Stimulated activated memory B cell treated with anti-CD40 and anti-IgM and Interleukin-4, amounts not matched to agents 10 μg/mL and 1 μg/mL and 100 μg/mL, for 72 hours (primary cell): ENCODE results near the gene AJAP1.

Experiments
- ATAC-seq: fragments of 150-1000 bp; cut with Tn5 transposase; 2 replicates; pipeline ENCODE4 v1.10.0; 2021
- H3K27ac Mint-ChIP-seq: one replicate; pipeline ENCODE4 v1.8.0; 2022; ENCODE audit warnings: mild to moderate bottlenecking, mixed read lengths
- H3K27me3 Mint-ChIP-seq: one replicate; pipeline ENCODE4 v1.8.0; 2022; ENCODE audit warnings: mixed read lengths
- H3K36me3 Mint-ChIP-seq: one replicate; pipeline ENCODE4 v1.8.0; 2022; ENCODE audit warnings: mixed read lengths
- H3K4me1 Mint-ChIP-seq: one replicate; pipeline ENCODE4 v1.8.0; 2022; ENCODE audit warnings: mixed read lengths
- H3K4me3 Mint-ChIP-seq: one replicate; pipeline ENCODE4 v1.8.0; 2022; ENCODE audit warnings: mild to moderate bottlenecking, moderate library complexity, mixed read lengths
- H3K9me3 Mint-ChIP-seq: one replicate; pipeline ENCODE4 v1.8.0; 2022; ENCODE audit warnings: mixed read lengths

AJAP1 gene

DNA sequence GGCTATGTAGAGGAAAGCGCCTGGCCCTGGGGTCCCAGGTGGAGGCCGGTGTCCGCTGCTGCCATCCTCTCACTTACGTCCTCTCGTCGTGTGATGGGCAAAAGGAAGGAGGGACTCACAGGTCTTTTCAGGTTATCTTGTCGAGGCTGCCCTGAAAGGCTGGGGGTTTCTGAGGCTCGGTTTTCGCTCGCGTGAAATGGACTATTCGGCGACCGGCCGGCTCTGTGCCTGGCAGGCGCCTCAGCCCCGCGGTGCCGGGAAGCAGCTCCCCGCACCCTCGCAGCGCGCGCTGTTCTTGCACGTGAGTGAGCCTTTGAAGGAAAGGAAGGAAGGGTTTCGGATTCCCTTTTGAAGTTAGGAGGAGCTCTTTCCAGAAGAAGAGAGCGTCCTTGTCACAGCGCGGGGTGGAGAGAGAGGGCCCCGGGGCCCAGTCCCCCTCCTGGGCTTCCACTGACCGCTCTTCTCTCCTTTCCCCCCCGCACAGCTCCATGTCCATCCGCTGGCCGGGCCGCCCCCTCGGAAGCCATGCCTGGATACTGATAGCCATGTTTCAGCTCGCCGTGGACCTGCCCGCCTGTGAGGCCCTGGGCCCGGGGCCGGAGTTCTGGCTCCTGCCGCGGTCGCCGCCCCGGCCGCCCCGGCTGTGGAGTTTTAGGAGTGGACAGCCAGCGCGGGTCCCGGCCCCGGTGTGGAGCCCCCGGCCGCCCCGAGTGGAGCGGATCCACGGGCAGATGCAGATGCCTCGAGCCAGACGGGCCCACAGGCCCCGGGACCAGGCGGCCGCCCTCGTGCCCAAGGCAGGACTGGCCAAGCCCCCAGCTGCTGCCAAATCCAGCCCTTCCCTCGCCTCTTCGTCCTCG is 57.2 kb downstream of the AJAP1 start:
- no peak for ATAC-seq
- no peaks in the 10 kb centered on the region for H3K4me1 Mint-ChIP-seq
- H3K27me3 Mint-ChIP-seq, result peaks cover 33% of the 10 kb centered on the region
- no peak overlapping the region for H3K4me3 Mint-ChIP-seq
- H3K27ac Mint-ChIP-seq, result no peak overlapping the region
- no peaks in the 10 kb centered on the region for H3K36me3 Mint-ChIP-seq
- H3K9me3 Mint-ChIP-seq, result peaks cover 8% of the 10 kb centered on the region

GRCh38 chr1:4713669-4714068 is 59.3 kb downstream of the AJAP1 start:
- H3K4me3 Mint-ChIP-seq, result no peak overlapping the region
- ATAC-seq, result no peak
- peaks cover 20% of the 10 kb centered on the region for H3K27me3 Mint-ChIP-seq
- peaks cover 9% of the 10 kb centered on the region for H3K9me3 Mint-ChIP-seq
- H3K36me3 Mint-ChIP-seq, result no peaks in the 10 kb centered on the region
- H3K4me1 Mint-ChIP-seq, result no peaks in the 10 kb centered on the region
- H3K27ac Mint-ChIP-seq, result no peak overlapping the region

DNA sequence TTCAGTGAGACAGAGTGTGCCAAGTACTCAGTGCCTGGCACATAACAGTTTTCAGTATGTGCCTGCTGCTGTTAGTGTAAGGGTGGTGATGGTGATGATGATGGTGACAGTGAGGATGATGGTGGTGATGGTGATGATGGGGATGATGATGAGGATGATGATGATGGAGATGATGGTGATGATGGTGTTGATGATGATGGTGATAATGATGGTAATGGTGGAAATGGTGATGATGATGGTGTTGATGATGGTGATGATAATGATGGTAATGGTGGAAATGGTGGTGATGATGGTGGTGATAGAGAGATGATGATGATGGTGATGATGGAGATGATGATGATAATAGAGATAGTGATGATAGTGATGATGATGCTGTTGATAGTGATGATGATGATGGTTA is 62.0 kb downstream of the AJAP1 start:
- Mint-ChIP-seq H3K27me3 (peaks cover 4% of the 10 kb centered on the region), H3K9me3 (peaks cover 5% of the 10 kb centered on the region), H3K27ac (no peak overlapping the region), H3K4me1 (no peaks in the 10 kb centered on the region), H3K4me3 (no peak overlapping the region), H3K36me3 (no peaks in the 10 kb centered on the region)
- ATAC-seq, result no peak

- Mint-ChIP-seq H3K36me3 (no peaks in the 10 kb centered on the region), H3K27ac (no peak overlapping the region), H3K4me3 (no peak overlapping the region), H3K27me3 (peaks cover 19% of the 10 kb centered on the region), H3K4me1 (no peaks in the 10 kb centered on the region), H3K9me3 (peaks cover 5% of the 10 kb centered on the region)
- ATAC-seq, result no peak
Measured at GRCh38 chr1:4718071-4718470, 63.7 kb downstream of the AJAP1 start.

- ATAC-seq, result no peak
- Mint-ChIP-seq H3K36me3 (no peaks in the 10 kb centered on the region), H3K27ac (no peak overlapping the region), H3K4me1 (no peaks in the 10 kb centered on the region), H3K27me3 (peaks cover 40% of the 10 kb centered on the region), H3K9me3 (no peaks in the 10 kb centered on the region), H3K4me3 (no peak overlapping the region)
Measured at GRCh38 chr1:4723106-4723505, 68.7 kb downstream of the AJAP1 start.

GRCh38 chr1:4724001-4724400 is 69.6 kb downstream of the AJAP1 start:
- Mint-ChIP-seq H3K36me3 (no peaks in the 10 kb centered on the region), H3K27ac (no peak overlapping the region), H3K4me1 (no peaks in the 10 kb centered on the region), H3K4me3 (no peak overlapping the region), H3K27me3 (peaks cover 40% of the 10 kb centered on the region), H3K9me3 (no peaks in the 10 kb centered on the region)
- no peak for ATAC-seq

DNA sequence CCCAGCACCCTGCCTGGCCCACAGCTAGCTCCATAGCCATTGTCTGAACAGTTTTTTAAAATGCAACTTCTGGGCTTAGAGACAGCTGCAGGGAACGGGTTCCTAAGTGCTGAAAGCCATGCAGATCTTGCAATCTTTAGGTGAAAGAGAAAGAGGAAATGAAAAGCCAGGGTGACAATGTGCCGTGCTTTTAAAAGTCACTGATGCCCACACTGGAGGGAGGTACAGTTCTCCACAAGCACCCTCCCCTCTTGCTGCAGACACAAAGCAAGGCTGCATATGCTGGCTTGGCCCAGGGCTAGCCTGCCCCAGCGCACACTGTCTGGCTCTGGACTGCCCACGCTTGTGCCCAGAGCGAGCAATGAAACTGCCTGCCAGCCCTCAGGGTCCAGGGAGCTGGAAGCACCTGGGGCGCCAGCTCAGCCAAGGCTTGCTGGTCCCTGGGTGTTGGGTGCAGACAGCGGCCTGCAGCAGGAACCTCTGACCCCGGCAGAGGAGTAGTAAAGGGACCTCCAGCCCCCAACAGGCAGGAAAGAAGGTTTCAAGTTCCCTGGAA is 70.4 kb downstream of the AJAP1 start:
- Mint-ChIP-seq H3K4me3 (no peak overlapping the region), H3K27ac (no peak overlapping the region), H3K27me3 (peaks cover 40% of the 10 kb centered on the region), H3K9me3 (no peaks in the 10 kb centered on the region), H3K4me1 (no peaks in the 10 kb centered on the region), H3K36me3 (no peaks in the 10 kb centered on the region)
- peak; percentile 42 for ATAC-seq

- H3K4me3 Mint-ChIP-seq, result no peak overlapping the region
Measured at GRCh38 chr1:4725416-4725815, 71.0 kb downstream of the AJAP1 start.

GRCh38 chr1:4726620-4727341 is 72.4 kb downstream of the AJAP1 start:
- Mint-ChIP-seq H3K9me3 (no peaks in the 10 kb centered on the region), H3K27ac (no peak overlapping the region), H3K4me3 (no peak overlapping the region), H3K36me3 (no peaks in the 10 kb centered on the region), H3K4me1 (no peaks in the 10 kb centered on the region), H3K27me3 (peaks cover 33% of the 10 kb centered on the region)
- ATAC-seq, result no peak

More at GRCh38 chr1:4725416-4725815, 71.0 kb downstream of the AJAP1 start:
- H3K27ac Mint-ChIP-seq, result no peak overlapping the region
- no peaks in the 10 kb centered on the region for H3K9me3 Mint-ChIP-seq
- no peaks in the 10 kb centered on the region for H3K4me1 Mint-ChIP-seq
- peaks cover 40% of the 10 kb centered on the region for H3K27me3 Mint-ChIP-seq
- H3K36me3 Mint-ChIP-seq, result no peaks in the 10 kb centered on the region
- ATAC-seq, result no peak

- Mint-ChIP-seq H3K36me3 (no peaks in the 10 kb centered on the region), H3K27ac (no peak overlapping the region), H3K4me1 (no peaks in the 10 kb centered on the region), H3K4me3 (no peak overlapping the region), H3K27me3 (peaks cover 17% of the 10 kb centered on the region), H3K9me3 (no peaks in the 10 kb centered on the region)
- ATAC-seq, result no peak
Measured at GRCh38 chr1:4728319-4729089, 74.1 kb downstream of the AJAP1 start.

GRCh38 chr1:4729090-4729471 is 74.7 kb downstream of the AJAP1 start:
- ATAC-seq, result no peak
- Mint-ChIP-seq H3K4me3 (no peak overlapping the region), H3K36me3 (no peaks in the 10 kb centered on the region), H3K27ac (no peak overlapping the region), H3K27me3 (peaks cover 13% of the 10 kb centered on the region), H3K9me3 (no peaks in the 10 kb centered on the region), H3K4me1 (no peaks in the 10 kb centered on the region)

DNA sequence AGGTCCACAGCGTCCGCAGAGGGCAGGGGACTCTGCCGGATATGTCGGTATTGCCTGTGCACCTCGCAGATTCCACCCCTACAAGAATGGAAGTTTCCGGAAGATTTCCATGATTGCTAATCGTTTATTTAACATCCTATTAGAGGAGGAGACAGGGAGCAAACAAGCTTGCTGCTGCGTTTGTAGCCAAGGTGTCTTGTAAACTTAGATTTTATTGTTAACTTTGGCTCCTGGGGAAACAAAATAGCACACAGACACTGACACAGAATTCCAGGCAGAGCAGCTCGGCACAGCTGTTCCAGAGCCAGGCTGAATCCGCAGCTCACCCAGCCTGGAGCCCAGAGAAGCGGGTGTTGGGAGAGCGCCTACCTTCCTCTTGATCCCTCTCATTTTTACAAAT is 75.7 kb downstream of the AJAP1 start:
- ATAC-seq, result no peak
- peaks cover 20% of the 10 kb centered on the region for H3K27me3 Mint-ChIP-seq
- no peaks in the 10 kb centered on the region for H3K4me1 Mint-ChIP-seq
- no peak overlapping the region for H3K27ac Mint-ChIP-seq
- H3K36me3 Mint-ChIP-seq, result no peaks in the 10 kb centered on the region
- no peaks in the 10 kb centered on the region for H3K9me3 Mint-ChIP-seq
- no peak overlapping the region for H3K4me3 Mint-ChIP-seq

GRCh38 chr1:4733446-4734177 is 79.2 kb downstream of the AJAP1 start:
- Mint-ChIP-seq H3K9me3 (peaks cover 5% of the 10 kb centered on the region), H3K27ac (no peak overlapping the region), H3K36me3 (no peaks in the 10 kb centered on the region), H3K27me3 (peaks cover 40% of the 10 kb centered on the region), H3K4me1 (no peaks in the 10 kb centered on the region), H3K4me3 (no peak overlapping the region)
- no peak for ATAC-seq

DNA sequence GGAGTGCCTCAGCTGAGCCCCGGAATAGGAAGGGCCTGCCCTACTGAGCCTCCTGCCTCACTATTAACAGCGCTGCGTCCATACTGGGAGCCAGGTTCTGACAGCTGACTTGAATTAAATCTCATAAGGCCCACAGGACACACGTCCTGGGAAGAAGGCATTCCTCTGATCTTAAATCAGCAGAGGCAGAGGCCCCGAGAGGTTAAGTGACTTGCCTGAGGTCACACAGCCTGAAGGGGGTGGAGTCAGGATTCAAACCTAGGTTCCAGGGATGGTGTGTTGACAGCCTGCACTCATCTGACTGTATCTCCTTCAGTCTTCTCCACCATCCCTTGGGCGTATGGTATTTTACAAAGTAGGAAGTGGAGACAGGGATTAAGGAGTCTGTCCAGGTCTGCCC is 79.8 kb downstream of the AJAP1 start:
- no peak overlapping the region for H3K27ac Mint-ChIP-seq
- H3K9me3 Mint-ChIP-seq, result peaks cover 5% of the 10 kb centered on the region
- H3K36me3 Mint-ChIP-seq, result no peaks in the 10 kb centered on the region
- no peak for ATAC-seq
- peaks cover 42% of the 10 kb centered on the region for H3K27me3 Mint-ChIP-seq
- H3K4me1 Mint-ChIP-seq, result no peaks in the 10 kb centered on the region
- no peak overlapping the region for H3K4me3 Mint-ChIP-seq

DNA sequence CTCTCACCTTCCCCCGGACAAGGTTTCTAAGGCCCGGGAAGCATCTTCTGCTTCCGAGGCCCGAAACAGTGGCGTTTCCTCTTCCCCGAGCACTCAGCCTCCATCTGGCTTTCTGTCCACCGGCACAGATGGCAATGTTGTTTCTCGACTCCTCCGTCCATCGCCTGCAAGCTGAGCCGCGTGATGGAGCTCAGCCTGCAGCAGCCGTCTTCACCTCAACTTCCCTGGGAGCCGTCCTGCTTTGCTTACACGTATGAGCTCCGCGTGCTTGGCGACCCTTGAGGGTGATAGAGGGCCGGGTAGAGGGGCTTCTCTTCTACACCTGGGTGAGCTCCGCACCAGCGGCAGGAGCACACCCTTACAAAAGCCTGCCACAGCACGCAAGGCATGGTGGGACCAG is 80.4 kb downstream of the AJAP1 start:
- no peak for ATAC-seq
- peaks cover 48% of the 10 kb centered on the region for H3K27me3 Mint-ChIP-seq
- no peaks in the 10 kb centered on the region for H3K36me3 Mint-ChIP-seq
- H3K4me3 Mint-ChIP-seq, result no peak overlapping the region
- no peak overlapping the region for H3K27ac Mint-ChIP-seq
- H3K4me1 Mint-ChIP-seq, result no peaks in the 10 kb centered on the region
- H3K9me3 Mint-ChIP-seq, result peaks cover 5% of the 10 kb centered on the region
